B cell (primary cell): ENCODE results near the gene SRRM2. TPM values are rescaled to one million over a fixed set of nuclear protein-coding genes. Genes with fewer than 3 reads are reported as not detected.

Experiments
- ATAC-seq: fragments of 200-7000 bp; cut with Tn5 transposase; one replicate; pipeline ENCODE4 v1.10.0; 2021; ENCODE audit warnings: low read depth, mild to moderate bottlenecking, moderate number of reproducible peaks, moderate library complexity
- CTCF ChIA-PET: fragments of 350-600 bp; sonication (Branson Sonifier 250); formaldehyde crosslinking; loops from one replicate; lab custom pipeline; 2021; ENCODE audit warnings: antibody characterized with exemption, inconsistent platforms; lab: Charles Lee
- POLR2A ChIA-PET: fragments of 350-600 bp; sonication (Branson Sonifier 250); formaldehyde crosslinking; loops from one replicate; lab custom pipeline; 2021; ENCODE audit warnings: antibody characterized with exemption; lab: Charles Lee
- DNase-seq: peaks from one replicate; pipeline ENCODE4 v3.0.0; 2013
- H2AFZ ChIP-seq: 2 replicates; pipeline ENCODE4 v1.6.1; 2012; ENCODE audit warnings: mild to moderate bottlenecking, low read depth, low read length; ENCODE audit not compliant: insufficient read depth, poor library complexity, severe bottlenecking
- H3K27ac ChIP-seq, 2 donors: 1 replicate in 1 of 2; 2 replicates in 1 of 2; pipeline ENCODE4 v1.5.1; 2012 to 2013; ENCODE audit warnings: low read length in 2 of 2, mild to moderate bottlenecking in 2 of 2, moderate library complexity in 1 of 2
- H3K27me3 ChIP-seq, 4 experiments: fragments of 200-600 bp in 1 of 4; sonication (generic) in 1 of 4; replicated peaks in 1 of 4; 1 replicate in 2 of 4; 2 replicates in 2 of 4; pipeline versions ENCODE4 v1.6.1 to v1.7.0; 2013 to 2016; ENCODE audit warnings: low read length in 3 of 4, mild to moderate bottlenecking in 2 of 4, mixed read lengths in 1 of 4, moderate library complexity in 1 of 4; ENCODE audit not compliant: insufficient read depth in 4 of 4, control insufficient read depth in 3 of 4; ENCODE audit errors: control extremely low read depth in 1 of 4
- H3K36me3 ChIP-seq, 2 experiments: replicated peaks in 1 of 2; 1 replicate in 1 of 2; 2 replicates in 1 of 2; pipeline versions ENCODE4 v1.6.1 to v1.7.1; 2013; ENCODE audit warnings: low read length in 1 of 2; ENCODE audit not compliant: insufficient read depth in 2 of 2, control insufficient read depth in 1 of 2; ENCODE audit errors: control extremely low read depth in 1 of 2, extremely low read depth in 1 of 2
- H3K4me1 ChIP-seq, 2 donors: fragments of 200-600 bp in 1 of 2; sonication (generic) in 1 of 2; 1 replicate in 1 of 2; 2 replicates in 1 of 2; pipeline versions ENCODE4 v1.5.1 to v1.6.1; 2013 to 2017; ENCODE audit warnings: low read length in 2 of 2; ENCODE audit not compliant: control insufficient read depth in 2 of 2, insufficient read depth in 2 of 2
- H3K4me2 ChIP-seq: replicated peaks from 2 replicates; pipeline ENCODE3; 2012; ENCODE audit warnings: mild to moderate bottlenecking, low read depth, low read length; ENCODE audit not compliant: poor library complexity, severe bottlenecking
- H3K4me3 ChIP-seq, 5 experiments: fragments of 200-600 bp in 1 of 5; sonication (generic) in 1 of 5; 1 replicate in 3 of 5; 2 replicates in 2 of 5; pipeline versions ENCODE4 v1.5.1 to v1.7.0; 2011 to 2016; ENCODE audit warnings: low read length in 4 of 5, mild to moderate bottlenecking in 4 of 5, low read depth in 2 of 5, control low read depth in 1 of 5, moderate library complexity in 1 of 5; ENCODE audit not compliant: insufficient read depth in 1 of 5; ENCODE audit errors: control extremely low read depth in 1 of 5, extremely low read depth in 1 of 5
- H3K79me2 ChIP-seq: fragments of 200-600 bp; sonication (generic); one replicate; pipeline ENCODE4 v1.6.0; 2016; ENCODE audit warnings: low read length; ENCODE audit not compliant: control insufficient read depth, insufficient read depth
- H3K9ac ChIP-seq: fragments of 200-600 bp; sonication (generic); 2 replicates; pipeline ENCODE4 v1.6.1; 2017; ENCODE audit warnings: mild to moderate bottlenecking, low read length, moderate library complexity
- H3K9me3 ChIP-seq, 3 donors: one replicate each; pipeline versions ENCODE4 v1.6.1 to v1.7.1; 2013; ENCODE audit warnings: low read length in 2 of 3; ENCODE audit not compliant: control insufficient read depth in 2 of 3, insufficient read depth in 1 of 3; ENCODE audit errors: control extremely low read depth in 1 of 3
- H4K20me1 ChIP-seq: 2 replicates; pipeline ENCODE4 v1.6.0; 2012; ENCODE audit warnings: mild to moderate bottlenecking, low read length; ENCODE audit not compliant: insufficient read depth, control insufficient read depth, poor library complexity, severe bottlenecking
- H3K27ac Mint-ChIP-seq: one replicate; pipeline ENCODE4 v1.8.0; 2021; ENCODE audit warnings: mixed read lengths
- H3K27me3 Mint-ChIP-seq: one replicate; pipeline ENCODE4 v1.8.0; 2021; ENCODE audit warnings: mixed read lengths
- H3K4me1 Mint-ChIP-seq: one replicate; pipeline ENCODE4 v1.8.0; 2021; ENCODE audit warnings: mixed read lengths
- H3K4me3 Mint-ChIP-seq: one replicate; pipeline ENCODE4 v1.8.0; 2021; ENCODE audit warnings: mixed read lengths
- H3K9me3 Mint-ChIP-seq: one replicate; pipeline ENCODE4 v1.8.0; 2022; ENCODE audit warnings: mixed read lengths; ENCODE audit not compliant: insufficient read depth
- CTCF ChIP-seq: fragments of 200-600 bp; IDR thresholded peaks from one replicate; pipeline ENCODE4 v1.8.0; 2022; ENCODE audit warnings: antibody characterized with exemption, mild to moderate bottlenecking
- EZH2 ChIP-seq: IDR thresholded peaks from 2 replicates; pipeline ENCODE4 v1.6.1; 2012; ENCODE audit warnings: borderline replicate concordance, low read depth, mild to moderate bottlenecking, moderate library complexity, low read length; ENCODE audit not compliant: insufficient read depth, poor library complexity, severe bottlenecking
- WGBS: methylation state at CpG from one replicate; pipeline ENCODE4 v1.1.5; 2013; ENCODE audit warnings: missing lambda C conversion rate; ENCODE audit not compliant: insufficient coverage; 5-methylcytosine and 5-hydroxymethylcytosine counted together
- intact Hi-C: fragments of 100-400 bp; cut with micrococcal nuclease; formaldehyde crosslinking; loops from one replicate; pipeline ENCODE4 v1.10.0; 2022
- polyA plus RNA-seq: library from polyadenylated mRNA; depleted of rRNA; stranded (reverse); fragments of >200 nt; gene quantifications from 2 replicates; pipeline ENCODE4 v1.2.3, GENCODE V29; 2012
- small RNA-seq: library from RNA; depleted of rRNA; stranded (forward); fragments of <200 nt; gene quantifications from one replicate; pipeline ENCODE3, GENCODE V24; 2012; ENCODE audit warnings: low replicate concordance, low read depth; ENCODE audit not compliant: insufficient read length
- total RNA-seq, 2 donors: library from RNA; stranded (reverse); fragments of 120-200 nt in 1 of 2; gene quantifications; 1 replicate in 1 of 2; 2 replicates in 1 of 2; pipeline versions ENCODE4 v1.2.3 to v1.2.4, GENCODE V29; 2013 to 2022

The SRRM2 gene
- total and polyA plus RNA-seq, 2 donors (not counting 1 experiment from before 2014, with no cell fraction given): 1,485 to 1,879 TPM

GRCh38 chr16:2819939-2820835 lies 67.7 kb downstream of the SRRM2 start:
- no peak overlapping the region for H3K4me3 Mint-ChIP-seq

More at GRCh38 chr16:2819939-2820835, 67.7 kb downstream of the SRRM2 start:
- no peak overlapping the region for H3K27ac Mint-ChIP-seq
- Histone ChIP-seq H3K4me1 (no peaks in the 10 kb centered on the region), H3K9me3 (no peaks in the 10 kb centered on the region), H3K36me3 (no peaks in the 10 kb centered on the region), H3K9ac (no peak overlapping the region), H4K20me1 (no peaks in the 10 kb centered on the region), H3K4me2 (no peak overlapping the region), H2AFZ (no peak overlapping the region), H3K27ac (no peak overlapping the region), H3K27me3 (peaks cover 0 to 4% (median 0%) of the 10 kb centered on the region in 4 experiments), H3K79me2 (no peaks in the 10 kb centered on the region), H3K4me3 (no peak overlapping the region)
- no peaks in the 10 kb centered on the region for H3K9me3 Mint-ChIP-seq
- WGBS: 81% methylated on average over 16 of the region's 17 CpGs
- no peaks in the 10 kb centered on the region for H3K4me1 Mint-ChIP-seq
- no peak for TF ChIP-seq CTCF
- no peak for TF ChIP-seq EZH2
- POLR2A ChIA-PET: no interaction called here
- intact Hi-C loops: no loop called here
- peaks cover 7% of the 10 kb centered on the region for H3K27me3 Mint-ChIP-seq
- DNase-seq (no peak), ATAC-seq (no peak)
- CTCF ChIA-PET: no interaction called here

Small RNAs within 50 kb of the gene (small RNA-seq; reads per million reads assigned to genes)
- gene SNORA3C: not detected

Other genes with a start within 250 kb of the SRRM2 start
- 106 and 118 TPM in 2 replicates for gene ATP6V0C, start 238.7 kb upstream of the SRRM2 start, total RNA-seq
- 176 and 395 TPM in 2 replicates for gene ATP6V0C, start 238.7 kb upstream of the SRRM2 start, polyA plus RNA-seq
- 209 and 226 TPM in 2 replicates for gene AMDHD2, start 232.3 kb upstream of the SRRM2 start, total RNA-seq
- gene AMDHD2, start 232.3 kb upstream of the SRRM2 start, polyA plus RNA-seq: 133 and 140 TPM in 2 replicates
- 1.2 and 2.3 TPM in 2 replicates for gene CEMP1, start 221.2 kb upstream of the SRRM2 start, total RNA-seq
- 0.66 and 0.91 TPM in 2 replicates for gene CEMP1, start 221.2 kb upstream of the SRRM2 start, polyA plus RNA-seq
- gene PDPK1, start 214.6 kb upstream of the SRRM2 start, total RNA-seq: 84.1 and 86.0 TPM in 2 replicates
- 32.5 and 33.3 TPM in 2 replicates for gene PDPK1, start 214.6 kb upstream of the SRRM2 start, polyA plus RNA-seq
- 35.1 and 37.3 TPM in 2 replicates for gene KCTD5, start 70.1 kb upstream of the SRRM2 start, total RNA-seq
- gene KCTD5, start 70.1 kb upstream of the SRRM2 start, polyA plus RNA-seq: 15.2 and 17.2 TPM in 2 replicates
- 2.4 TPM in 2 replicates for gene PRSS27, start 32.4 kb upstream of the SRRM2 start, total RNA-seq
- gene PRSS27, start 32.4 kb upstream of the SRRM2 start, polyA plus RNA-seq: 2.1 and 3.6 TPM in 2 replicates
- 84.4 and 93.1 TPM in 2 replicates for gene ELOB, start 24.6 kb downstream of the SRRM2 start, total RNA-seq
- 73.1 and 136 TPM in 2 replicates for gene ELOB, start 24.6 kb downstream of the SRRM2 start, polyA plus RNA-seq
- gene PRSS33, start 34.9 kb downstream of the SRRM2 start, total RNA-seq: not detected in 2 replicates
- gene PRSS33, start 34.9 kb downstream of the SRRM2 start, polyA plus RNA-seq: not detected in 2 replicates
- gene PRSS41, start 45.8 kb downstream of the SRRM2 start, total RNA-seq: not detected in 2 replicates
- not detected in 2 replicates for gene PRSS41, start 45.8 kb downstream of the SRRM2 start, polyA plus RNA-seq
- 1.8 and 2.0 TPM in 2 replicates for gene PRSS21, start 64.6 kb downstream of the SRRM2 start, total RNA-seq
- 4.3 and 5.8 TPM in 2 replicates for gene PRSS21, start 64.6 kb downstream of the SRRM2 start, polyA plus RNA-seq
- not detected in 2 replicates for gene ZG16B, start 77.7 kb downstream of the SRRM2 start, total RNA-seq
- gene ZG16B, start 77.7 kb downstream of the SRRM2 start, polyA plus RNA-seq: not detected in 2 replicates
- not detected in 2 replicates for gene PRSS22, start 105.5 kb downstream of the SRRM2 start, total RNA-seq
- gene PRSS22, start 105.5 kb downstream of the SRRM2 start, polyA plus RNA-seq: not detected in 2 replicates
- gene FLYWCH2, start 130.6 kb downstream of the SRRM2 start, total RNA-seq: 22.3 and 26.5 TPM in 2 replicates
- 18.7 and 24.1 TPM in 2 replicates for gene FLYWCH2, start 130.6 kb downstream of the SRRM2 start, polyA plus RNA-seq
- 119 and 120 TPM in 2 replicates for gene FLYWCH1, start 159.3 kb downstream of the SRRM2 start, total RNA-seq
- gene FLYWCH1, start 159.3 kb downstream of the SRRM2 start, polyA plus RNA-seq: 43.0 and 78.3 TPM in 2 replicates
- gene KREMEN2, start 211.6 kb downstream of the SRRM2 start, total RNA-seq: 0.17 and 0.19 TPM in 2 replicates
- gene KREMEN2, start 211.6 kb downstream of the SRRM2 start, polyA plus RNA-seq: 1.1 and 2.6 TPM in 2 replicates
- 1.8 and 2.6 TPM in 2 replicates for gene PAQR4, start 216.7 kb downstream of the SRRM2 start, total RNA-seq
- 1.8 and 2.8 TPM in 2 replicates for gene PAQR4, start 216.7 kb downstream of the SRRM2 start, polyA plus RNA-seq
- gene PKMYT1, start 227.8 kb downstream of the SRRM2 start, total RNA-seq: 0.67 and 1.0 TPM in 2 replicates
- gene PKMYT1, start 227.8 kb downstream of the SRRM2 start, polyA plus RNA-seq: 1.4 and 2.6 TPM in 2 replicates